Measurements from ENCODE around the gene SETBP1.

The SETBP1 gene

DNA sequence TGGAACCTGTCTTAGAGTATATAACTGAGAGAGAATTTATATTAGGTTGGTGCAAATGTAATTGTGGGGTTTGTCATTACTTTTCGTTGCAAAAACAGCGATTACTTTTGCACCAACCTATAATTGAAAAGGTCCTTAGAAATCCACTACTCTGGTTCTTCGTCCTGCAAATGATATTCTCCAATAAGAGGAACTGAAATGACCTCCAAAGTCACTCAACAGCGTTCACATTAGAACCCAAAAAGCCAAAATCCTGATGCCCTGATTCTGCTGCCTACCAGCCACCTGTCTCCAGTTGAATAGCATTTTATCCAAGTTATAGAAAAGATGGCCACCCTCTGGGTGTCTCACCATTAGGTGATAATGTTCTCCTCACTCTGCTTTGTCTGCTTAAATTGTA is 230.6 kb downstream of the SETBP1 start:
- DNase-seq = no peak

DNA sequence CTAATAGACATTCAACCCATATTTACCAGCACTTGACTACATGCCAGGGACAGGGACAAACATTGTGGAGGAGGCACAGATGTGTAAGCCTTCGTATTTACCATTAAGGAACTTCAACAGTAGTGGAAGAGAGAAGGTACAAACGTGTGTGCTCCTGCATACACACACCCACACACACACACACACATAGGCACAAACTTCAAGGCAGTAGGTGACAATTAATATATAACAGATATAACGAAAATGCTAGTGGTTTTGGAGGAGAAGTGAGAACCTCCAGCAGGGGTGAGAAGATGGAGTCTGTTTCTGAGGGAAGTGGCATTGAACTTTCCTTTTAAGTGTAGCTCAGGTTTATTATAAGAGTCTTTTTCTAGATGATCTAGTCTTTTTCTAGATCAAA is 231.1 kb downstream of the SETBP1 start:
- DNase-seq = no peak

DNA sequence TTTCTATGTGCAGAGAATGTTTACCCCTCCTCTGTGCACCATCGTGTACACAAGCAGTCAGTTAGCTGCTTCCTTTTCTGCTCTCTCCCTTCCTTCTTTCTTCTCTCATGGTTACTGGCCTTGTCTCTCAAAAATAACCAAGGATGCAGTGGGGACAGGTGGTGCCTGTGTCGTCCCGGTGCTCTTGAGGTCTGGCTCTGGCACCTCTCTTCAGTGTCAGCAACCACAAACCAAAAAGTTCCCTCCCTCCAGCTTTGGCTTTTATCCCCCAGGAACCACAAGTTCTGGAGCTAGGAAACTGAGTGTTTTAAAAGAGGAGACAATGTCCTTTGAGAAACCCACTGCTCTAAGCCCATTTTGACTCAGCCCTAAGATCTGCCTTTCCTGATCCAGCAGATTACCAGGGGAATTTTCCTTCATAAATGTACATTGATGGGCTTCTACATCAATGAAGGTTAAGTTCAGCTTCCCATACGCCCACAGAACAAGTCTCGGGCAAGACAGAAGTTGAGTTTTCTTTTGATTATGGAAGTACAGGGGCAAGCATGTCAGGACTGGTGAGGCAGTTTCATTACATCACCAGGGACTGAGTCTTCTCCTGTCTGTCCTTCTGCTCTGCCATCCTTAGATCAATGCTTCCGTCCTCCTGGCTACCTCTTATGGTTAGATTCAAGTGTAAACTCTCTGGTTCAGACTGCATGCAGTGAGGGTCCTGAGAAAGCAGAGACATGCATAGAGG is 232.2 kb downstream of the SETBP1 start:
- DNase-seq = no peak

DNA sequence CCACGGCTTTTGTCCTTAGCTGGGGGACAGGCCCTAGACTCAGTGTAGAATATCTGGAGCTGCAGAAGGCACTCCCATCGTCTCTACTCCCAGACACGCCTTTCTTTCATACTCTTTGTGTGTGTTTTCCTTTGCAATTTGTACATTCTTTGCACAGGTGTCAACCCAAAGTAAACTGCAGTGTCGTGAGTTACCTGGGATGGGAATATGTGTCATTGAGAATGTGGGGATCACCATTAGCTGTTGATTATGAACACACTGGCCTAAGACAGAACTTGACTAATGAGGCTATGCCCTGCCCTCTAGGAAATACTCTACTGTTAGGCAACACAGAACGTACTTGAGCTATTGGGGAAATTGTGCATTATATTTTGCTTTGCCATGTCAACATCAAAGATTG is 233.3 kb downstream of the SETBP1 start:
- no peak for DNase-seq

DNA sequence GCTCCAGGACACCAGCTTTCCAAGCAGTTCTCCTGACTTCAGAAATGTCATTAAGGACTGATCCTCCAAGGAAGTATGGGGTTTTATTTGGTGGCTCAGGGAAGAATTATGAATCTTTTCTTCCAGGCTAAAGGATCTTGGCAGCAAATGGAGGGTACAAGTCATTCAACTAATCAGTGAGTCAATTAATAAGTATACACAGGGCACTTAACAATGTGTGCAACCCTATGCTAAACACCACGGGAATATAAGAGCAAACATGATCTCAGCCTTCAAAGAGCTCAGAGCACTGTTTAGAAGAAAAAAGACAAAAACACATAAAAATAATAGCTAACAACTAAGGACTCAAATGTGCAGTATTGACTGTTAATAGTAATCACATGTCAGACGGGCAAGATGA is 234.5 kb downstream of the SETBP1 start:
- DNase-seq = no peak

DNA sequence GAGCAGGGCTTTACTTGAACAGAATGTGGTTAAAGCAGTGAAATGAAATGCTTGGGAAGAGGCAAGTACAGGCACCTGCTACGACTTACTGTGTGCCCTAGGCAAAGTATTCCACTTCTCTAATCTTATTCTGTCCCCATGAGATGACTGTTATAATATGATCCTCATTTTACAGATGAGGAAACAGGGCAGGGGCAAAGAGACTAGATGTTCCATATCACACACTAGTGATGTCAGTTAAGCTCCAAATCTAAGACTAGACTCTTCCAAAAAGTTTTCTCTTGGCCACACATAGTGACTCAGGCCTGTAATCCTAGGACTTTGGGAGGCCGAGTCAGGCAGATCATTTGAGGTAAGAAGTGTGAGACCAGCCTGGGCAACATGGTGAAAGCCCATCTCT is 235.0 kb downstream of the SETBP1 start:
- no peak for DNase-seq

DNA sequence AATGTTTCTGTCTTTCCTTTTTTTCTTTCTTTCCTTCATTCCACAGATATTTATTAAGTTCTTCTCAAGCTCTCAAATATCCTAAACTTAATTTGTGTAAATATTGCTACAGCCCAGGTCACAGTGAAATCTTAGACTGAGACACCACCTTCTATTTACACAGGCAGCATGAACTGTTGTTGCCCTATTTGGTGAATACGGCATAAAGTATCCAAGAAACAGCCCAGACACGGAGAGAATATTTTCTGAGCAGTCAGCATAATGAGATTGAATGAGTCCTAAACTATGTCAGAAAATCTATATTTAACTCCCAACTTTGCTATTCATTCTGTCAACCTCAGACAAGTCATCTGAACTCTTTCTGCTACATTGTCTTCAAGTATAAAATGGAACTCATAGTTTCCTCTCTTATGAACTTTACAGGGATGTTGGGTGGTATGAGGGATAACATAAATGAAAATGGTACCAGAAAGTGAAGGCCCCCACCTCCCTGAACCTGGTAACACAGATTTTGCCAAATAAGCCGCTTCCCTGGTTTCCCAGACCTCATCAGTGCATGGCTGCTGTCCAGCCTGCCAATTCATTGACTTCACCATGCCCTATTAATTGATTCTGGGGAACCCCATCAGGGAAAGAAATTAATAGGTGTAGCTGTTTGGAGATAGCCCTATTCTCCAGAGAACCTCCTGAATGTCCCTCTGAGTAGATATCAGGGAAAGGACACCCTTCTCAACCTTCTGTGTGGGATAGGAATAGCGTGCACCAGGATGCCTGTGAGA is 235.9 kb downstream of the SETBP1 start:
- no peak for DNase-seq

DNA sequence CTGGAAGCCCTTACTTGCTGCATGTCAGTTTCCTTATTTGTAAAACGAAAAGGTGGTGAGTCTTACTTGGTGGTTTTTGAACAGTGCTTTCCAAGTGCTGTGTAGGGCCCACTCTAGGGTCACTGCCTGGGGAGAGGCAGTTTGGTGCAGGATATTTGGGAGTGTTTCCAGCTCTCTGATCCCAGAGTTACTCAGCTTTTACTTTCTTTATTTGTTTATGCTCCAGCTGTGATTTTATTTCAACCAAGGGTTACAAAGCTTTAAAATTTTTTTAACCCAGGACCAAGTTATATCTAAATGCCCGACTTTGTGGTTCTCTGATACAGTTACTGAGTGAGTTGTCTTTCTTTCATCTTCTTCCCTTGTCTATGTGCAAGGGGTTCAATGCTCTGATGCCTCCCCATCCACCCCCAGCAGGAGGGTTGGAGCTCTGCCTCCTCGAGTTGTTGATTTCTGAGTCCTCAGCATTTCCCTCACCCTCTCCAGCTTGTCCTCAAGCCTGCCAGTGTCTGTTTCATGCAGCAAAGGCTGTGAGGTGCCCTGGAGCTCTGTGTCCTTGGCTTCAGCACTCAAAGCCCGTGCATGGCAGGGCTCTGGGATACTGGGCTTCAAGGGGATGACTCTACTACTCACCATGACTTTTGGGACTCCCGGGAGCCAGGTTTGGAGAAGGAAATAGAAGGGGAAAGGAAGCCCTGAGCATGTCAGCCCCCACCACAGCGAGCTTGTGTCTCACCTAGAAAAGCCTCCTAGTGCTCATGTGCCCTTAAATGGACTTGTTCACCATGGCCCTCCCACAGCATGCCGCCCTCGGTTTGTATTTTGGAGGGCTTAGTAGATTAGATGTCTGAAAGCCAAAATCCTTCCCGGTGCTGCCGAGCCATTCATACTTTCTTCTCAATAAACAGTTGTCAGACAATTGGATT is 236.8 kb downstream of the SETBP1 start:
- no peak for DNase-seq

DNA sequence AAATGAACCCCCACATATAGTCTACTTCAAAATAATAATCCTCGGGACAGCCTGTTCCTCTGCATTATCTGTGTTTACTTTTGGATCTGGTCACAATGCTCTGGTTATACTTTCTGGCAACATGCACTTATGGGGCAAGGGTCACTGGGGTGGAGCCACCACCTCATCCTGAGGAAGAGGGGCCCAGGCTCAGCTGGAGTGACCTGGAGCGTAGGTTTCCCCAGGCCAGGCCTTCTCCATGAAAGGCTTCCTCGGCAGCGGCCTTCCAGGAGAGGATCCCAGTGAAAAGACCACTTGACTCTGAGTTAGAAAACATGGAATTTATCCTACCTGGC is 237.4 kb downstream of the SETBP1 start:
- DNase-seq = no peak

DNA sequence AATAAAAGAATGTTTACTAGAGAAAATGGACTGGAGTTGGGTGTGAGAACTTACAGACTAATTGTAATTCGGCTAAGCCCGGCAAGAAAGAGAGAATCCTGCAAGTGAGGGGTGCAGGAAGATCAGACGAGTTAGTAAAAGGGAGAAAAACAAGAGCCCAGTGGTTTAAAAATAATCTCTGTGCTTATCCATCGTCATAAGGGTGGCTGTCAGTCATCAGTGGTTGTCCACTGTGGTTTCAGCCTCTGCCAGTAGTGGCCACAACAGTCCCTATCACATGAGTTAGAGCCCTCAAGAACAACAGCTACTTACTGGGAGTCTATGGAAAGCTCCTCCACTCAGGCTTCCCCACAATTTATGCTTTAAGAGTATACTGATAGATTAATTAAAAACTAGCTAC is 239.8 kb downstream of the SETBP1 start:
- no peak for DNase-seq

DNA sequence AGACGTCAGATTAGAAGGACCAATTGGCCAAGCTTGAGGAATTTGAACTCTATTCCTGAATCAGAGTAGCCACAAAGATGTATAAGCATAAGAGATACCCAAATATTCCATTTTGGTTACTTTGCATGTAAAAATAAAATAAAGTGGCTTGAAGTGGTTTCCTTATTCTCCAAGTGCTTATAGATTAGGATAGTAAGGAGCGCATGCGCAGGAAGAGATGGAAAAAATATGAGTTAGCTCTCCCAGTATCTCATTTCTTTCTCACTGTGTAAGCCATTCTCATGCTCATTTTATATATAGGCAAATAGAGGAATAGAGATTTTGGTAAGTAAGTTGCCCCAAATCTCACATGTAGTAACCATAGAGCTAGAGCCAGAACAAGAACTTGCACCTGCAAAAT is 241.3 kb downstream of the SETBP1 start:
- no peak for DNase-seq

DNA sequence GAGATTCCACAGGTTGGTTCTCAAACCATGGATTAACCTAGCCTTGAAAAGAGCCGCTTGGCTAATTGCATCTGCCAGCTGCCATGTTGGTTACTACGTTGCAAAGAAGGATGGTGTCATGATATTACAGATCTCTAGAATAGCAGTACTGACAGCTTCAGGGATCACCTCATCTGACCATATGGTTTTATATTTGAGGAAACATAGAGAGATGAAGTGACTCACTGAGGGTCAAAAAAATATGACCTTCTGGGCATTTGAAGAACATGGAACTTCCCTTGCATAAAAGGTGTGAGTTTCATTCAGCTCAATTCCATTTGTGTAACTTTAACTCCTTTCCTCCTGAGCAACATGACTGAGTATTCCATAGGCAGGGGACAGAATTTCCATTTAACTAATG is 242.3 kb downstream of the SETBP1 start:
- DNase-seq = no peak

DNA sequence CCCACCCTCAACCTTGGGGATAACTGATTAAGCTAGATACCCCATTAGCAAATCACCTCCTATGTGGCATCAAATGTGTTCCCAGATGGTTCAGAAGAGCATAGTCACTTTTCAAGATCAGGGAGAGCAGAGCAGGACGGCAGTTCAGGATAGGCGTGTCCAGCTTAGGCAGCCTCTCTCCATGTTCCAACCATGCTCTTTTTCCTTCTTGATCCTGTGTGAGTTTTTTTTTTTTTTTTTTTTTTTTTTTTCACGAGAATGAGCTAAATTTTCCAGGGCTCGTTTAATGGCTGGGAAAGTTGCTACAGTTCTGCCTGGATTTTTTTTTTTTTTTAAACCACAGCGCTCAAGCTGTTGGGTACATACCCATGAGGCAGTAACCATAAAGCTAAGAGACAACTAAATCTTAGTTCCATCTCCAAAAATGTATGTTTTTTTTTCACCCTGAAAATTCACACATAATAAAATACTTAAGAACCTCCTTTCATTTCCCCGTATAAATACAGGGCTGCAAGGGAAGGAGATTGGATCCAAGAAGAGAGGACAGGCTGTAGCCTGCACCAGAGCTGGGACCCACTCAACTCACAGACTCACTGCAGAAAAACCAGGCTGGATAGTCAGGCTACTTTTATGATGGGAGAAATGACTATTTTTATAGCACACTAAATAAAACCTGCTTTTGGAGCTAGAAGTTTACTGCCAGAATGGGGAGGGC is 244.3 kb downstream of the SETBP1 start:
- no peak for DNase-seq

DNA sequence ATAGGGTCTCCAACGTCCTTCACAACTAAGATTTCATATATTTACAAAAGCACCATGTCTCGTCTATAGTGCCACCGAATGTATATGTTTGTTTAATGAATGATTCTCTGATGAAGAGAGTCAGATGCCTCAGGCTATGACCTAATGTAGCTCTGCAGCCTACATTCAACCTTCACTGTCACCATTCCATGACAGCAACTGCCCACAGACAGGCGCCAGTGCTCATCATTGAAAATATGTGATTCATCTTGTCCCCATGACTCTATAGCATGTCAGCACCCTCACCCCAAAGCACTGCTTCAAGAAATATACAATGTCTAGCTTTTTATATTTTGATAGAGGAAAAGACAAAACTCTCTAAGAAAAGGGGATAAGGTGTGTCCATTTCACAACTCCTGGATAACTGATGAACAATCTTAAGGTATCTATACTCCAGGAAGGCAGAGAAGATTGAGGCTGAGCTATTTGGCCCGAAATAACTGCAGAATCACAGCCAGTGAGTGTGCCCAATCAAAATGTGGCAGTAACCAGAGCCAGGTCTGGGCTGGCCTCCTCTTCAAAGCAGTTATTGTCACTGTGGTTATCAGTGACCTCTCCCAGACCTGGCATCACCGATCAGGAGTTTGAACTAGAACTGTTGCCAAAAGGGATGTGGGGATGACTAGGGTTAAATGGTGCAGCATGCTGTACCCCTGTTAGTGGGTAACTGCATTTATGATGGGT is 246.6 kb downstream of the SETBP1 start:
- peak; percentile 23 to 55 for DNase-seq

DNA sequence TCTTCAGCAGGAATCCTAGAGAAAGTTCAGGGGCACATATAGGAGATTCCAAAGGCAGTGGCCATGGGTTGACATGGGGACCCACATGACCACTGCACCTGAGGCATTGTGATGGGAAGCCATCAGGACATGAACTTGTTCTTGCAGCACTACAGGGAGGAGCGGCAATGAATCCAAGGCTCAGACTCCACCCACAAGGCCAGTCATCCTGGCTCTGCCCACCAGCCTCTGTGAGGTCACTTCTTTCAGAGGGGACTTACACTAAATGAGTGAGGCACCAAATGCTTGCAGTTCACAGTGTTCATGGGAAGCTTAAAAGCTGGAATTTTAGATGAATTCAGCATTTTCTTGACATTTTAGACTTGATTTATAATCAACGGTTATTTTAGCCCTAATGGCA is 254.2 kb downstream of the SETBP1 start:
- DNase-seq = no peak

DNA sequence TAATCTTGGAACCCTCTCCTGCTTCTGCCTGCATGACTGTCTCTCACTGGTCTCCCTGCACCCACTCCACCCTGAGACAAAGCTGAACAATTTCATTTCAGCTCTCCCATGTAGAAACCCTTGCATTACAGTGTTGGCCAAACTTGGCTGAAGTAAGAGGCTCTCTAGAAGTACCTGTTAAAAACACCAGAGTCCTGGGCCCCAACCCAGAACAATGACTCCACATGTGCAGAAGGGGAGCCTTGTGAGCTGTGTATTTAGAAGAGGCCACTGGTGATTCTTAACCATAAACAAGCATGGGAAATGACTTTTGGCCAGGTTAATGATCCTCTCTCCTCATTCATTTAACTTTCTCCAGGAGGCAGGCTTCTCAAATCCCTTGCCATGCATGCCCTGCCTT is 254.8 kb downstream of the SETBP1 start:
- no peak for DNase-seq

DNA sequence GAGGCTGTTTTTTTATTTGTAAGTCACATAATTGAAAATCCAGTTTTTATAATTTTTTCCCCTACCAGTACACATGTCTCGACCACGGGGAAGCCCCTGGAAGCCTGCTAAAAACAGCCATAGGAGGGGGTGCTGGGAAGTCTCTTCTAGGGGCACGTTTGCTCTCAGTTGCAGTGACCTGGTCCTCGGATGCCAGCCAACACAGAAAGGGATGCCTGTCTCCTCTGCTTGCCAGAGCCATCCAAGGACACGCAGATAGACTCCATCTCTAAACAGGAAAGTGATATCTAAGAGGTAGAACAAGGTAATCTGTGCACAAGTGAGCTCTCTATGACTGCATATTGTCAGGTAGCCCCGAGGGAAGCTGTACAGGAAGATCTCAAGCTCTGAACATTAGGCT is 255.8 kb downstream of the SETBP1 start:
- no peak for DNase-seq

DNA sequence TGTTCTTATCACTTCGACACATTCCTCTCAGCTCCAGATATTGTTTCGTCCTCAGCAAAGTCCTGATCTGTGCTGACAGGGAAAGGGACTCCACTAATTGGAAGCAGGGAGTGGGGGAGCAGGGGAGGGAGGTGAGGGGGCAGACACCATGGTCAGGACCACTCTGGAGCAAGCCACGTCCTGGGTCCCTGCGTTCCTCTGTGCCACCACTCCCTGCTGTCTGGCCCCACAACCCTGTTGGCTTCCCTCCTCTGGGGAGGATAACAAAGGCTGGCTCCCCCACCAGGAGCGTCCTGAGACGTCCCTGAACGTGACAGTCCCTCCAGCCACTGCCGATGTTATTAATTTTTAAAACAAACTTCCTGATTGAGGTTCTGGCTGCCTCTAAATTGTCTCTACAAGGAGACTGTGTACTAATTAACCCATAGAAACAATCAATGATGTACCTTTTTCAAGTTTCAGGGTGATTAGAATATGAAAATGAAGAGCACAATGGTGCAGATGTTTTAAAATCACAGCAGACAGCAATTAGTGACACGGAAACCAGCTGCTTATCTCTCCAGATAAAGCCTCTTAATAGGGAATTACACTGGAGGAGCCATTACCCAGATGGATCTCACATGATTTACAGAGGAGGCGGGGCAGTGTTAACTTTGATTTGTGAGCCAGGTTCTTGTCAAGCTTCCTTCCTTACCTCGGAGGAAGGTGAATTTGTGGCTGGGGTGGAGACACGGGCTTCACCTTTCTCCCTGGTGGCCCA is 257.5 kb downstream of the SETBP1 start:
- no peak for DNase-seq

DNA sequence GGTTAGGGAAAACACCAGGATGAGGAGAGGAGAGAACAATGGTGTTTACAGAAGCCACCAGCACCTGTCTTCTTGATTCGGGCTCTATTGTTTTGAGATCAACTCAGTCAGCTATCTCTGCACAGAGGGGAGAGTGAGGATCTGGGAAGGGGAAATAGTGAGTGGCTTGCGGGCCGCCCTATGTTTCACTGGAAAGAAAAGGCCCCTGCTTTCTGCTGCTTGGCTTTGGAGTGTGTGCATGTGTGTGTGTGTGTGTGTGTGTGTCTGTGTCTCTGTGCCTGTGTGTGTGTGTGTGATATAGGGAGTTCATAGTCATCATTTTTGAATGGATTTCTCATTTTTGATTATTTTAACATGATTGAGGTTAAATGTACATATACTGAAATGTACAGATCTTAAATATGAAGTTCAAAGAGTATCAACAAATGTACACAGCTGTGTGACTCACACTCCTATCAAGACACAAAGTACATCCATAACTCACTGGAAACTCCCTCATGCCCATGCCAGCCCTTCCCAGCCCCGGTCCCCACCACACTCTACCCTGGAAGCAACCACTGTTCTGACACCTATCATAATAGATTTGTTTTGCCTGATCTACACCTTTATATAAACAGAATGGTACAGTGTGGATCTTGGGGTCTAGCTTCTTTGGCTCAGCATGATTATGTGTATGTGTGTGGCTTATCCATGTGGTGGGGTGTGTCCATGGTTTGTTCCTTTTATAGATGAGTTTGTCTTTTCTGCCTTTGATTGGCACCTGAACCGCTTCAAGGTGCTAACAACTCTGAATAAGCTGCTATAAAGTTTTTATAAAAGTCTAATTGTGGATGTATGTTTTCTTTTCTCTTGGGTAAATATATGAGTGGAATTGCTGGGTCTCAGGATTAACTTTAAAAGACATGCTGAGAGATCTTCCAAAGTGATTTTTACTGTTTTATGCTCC is 258.3 kb downstream of the SETBP1 start:
- DNase-seq = no peak

DNA sequence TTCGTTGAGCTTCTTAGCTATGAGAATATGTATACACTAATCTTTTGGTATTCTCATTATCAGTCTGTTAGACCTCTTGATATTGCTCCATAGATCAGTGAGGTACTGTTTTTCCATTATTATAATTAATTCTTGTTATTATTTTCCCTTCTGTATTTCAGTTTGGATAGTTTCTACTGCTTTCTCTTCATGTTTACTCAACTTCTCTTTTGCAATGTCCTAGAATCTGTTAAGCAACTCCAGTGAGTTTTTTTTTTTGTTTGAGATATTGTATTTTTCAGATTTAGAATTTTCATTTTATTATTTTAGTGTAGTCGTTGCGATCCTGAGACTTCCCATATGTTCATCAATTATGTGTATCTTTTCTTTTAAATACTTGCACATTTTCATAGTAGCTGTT is 260.8 kb downstream of the SETBP1 start:
- peak in 1 of 2 donors; percentile 62 for DNase-seq
